Tibial artery (tissue), 4 donors: ENCODE measurements around the gene RAB11FIP2.

ENCODE experiments used
- DNase-seq, 2 donors: peaks; one replicate each; pipeline ENCODE4 v3.0.0-alpha.2; 2019
- H3K27ac ChIP-seq, 2 donors: fragments of 200-600 bp; sonication (generic) in 1 of 2; 1 replicate in 1 of 2; 2 replicates in 1 of 2; pipeline ENCODE4 v1.5.1; 2018 to 2019; ENCODE audit warnings: mild to moderate bottlenecking in 1 of 2
- H3K27me3 ChIP-seq, 2 donors: fragments of 200-600 bp; sonication (generic) in 1 of 2; one replicate each; pipeline versions ENCODE4 v1.5.1 to v1.6.0; 2016 to 2019
- H3K36me3 ChIP-seq, 3 donors: fragments of 200-600 bp; sonication (generic) in 2 of 3; one replicate each; pipeline ENCODE4 v1.5.1; 2016 to 2019; ENCODE audit warnings: mild to moderate bottlenecking in 2 of 3
- H3K4me1 ChIP-seq, 4 donors: fragments of 200-600 bp; sonication (generic) in 2 of 4; 1 replicate in 3 of 4; 2 replicates in 1 of 4; pipeline ENCODE4 v1.5.1; 2016 to 2019
- H3K4me3 ChIP-seq, 2 donors: fragments of 200-600 bp; sonication (generic) in 1 of 2; 1 replicate in 1 of 2; 2 replicates in 1 of 2; pipeline ENCODE4 v1.5.1; 2018 to 2019; ENCODE audit warnings: mild to moderate bottlenecking in 2 of 2
- H3K9me3 ChIP-seq, 3 donors: fragments of 200-600 bp; sonication (generic) in 1 of 3; one replicate each; pipeline ENCODE4 v1.5.1; 2016 to 2019
- CTCF ChIP-seq, 2 experiments: fragments of 200-600 bp in 1 of 2; fragments of 450-650 bp in 1 of 2; IDR thresholded peaks; one replicate each; pipeline ENCODE4 v1.5.1; 2017 to 2019; ENCODE audit warnings: antibody characterized with exemption in 2 of 2, mild to moderate bottlenecking in 1 of 2, moderate library complexity in 1 of 2
- intact Hi-C: fragments of 100-400 bp; cut with DNase I; formaldehyde crosslinking; loops from one replicate; pipeline ENCODE4 v1.15.0; 2023; ENCODE audit warnings: low total_unique reads

The RAB11FIP2 gene

GRCh38 chr10:118012952-118013525 lies 33.7 kb downstream of the RAB11FIP2 start:
- no peak for DNase-seq
- intact Hi-C loops: no loop called here
- no peaks in the 10 kb centered on the region for H3K4me1 ChIP-seq
- TF ChIP-seq CTCF (IDR thresholded peaks at IDR 0.05): no peak
- no peaks in the 10 kb centered on the region for H3K27me3 ChIP-seq
- peaks cover 9 to 24% (median 12%) of the 10 kb centered on the region in 3 donors for H3K36me3 ChIP-seq
- no peak overlapping the region for H3K27ac ChIP-seq
- H3K9me3 ChIP-seq: no peaks in the 10 kb centered on the region
- no peak overlapping the region for H3K4me3 ChIP-seq

GRCh38 chr10:118007773-118008172 lies 39.0 kb downstream of the RAB11FIP2 start:
- TF ChIP-seq CTCF (IDR thresholded peaks at IDR 0.05): no peak
- no peaks in the 10 kb centered on the region for H3K27me3 ChIP-seq
- no peaks in the 10 kb centered on the region for H3K9me3 ChIP-seq
- no peak for DNase-seq
- H3K4me3 ChIP-seq: no peak overlapping the region
- no peak overlapping the region for H3K27ac ChIP-seq
- H3K36me3 ChIP-seq: peaks cover 26 to 42% (median 31%) of the 10 kb centered on the region in 3 donors
- no peaks in the 10 kb centered on the region for H3K4me1 ChIP-seq
- intact Hi-C loops: no loop called here

GRCh38 chr10:118003126-118003525 lies 43.6 kb downstream of the RAB11FIP2 start:
- Histone ChIP-seq H3K4me1 (no peaks in the 10 kb centered on the region), H3K27ac (no peak overlapping the region), H3K4me3 (no peak overlapping the region), H3K36me3 (peaks cover 24 to 31% (median 29%) of the 10 kb centered on the region in 3 donors), H3K9me3 (no peaks in the 10 kb centered on the region), H3K27me3 (no peaks in the 10 kb centered on the region)
- intact Hi-C loops: no loop called here
- no peak for TF ChIP-seq CTCF (IDR thresholded peaks at IDR 0.05)
- DNase-seq: no peak

GRCh38 chr10:118002581-118002980 lies 44.2 kb downstream of the RAB11FIP2 start:
- intact Hi-C loops: no loop called here
- no peak overlapping the region for H3K27ac ChIP-seq
- H3K27me3 ChIP-seq: no peaks in the 10 kb centered on the region
- no peak overlapping the region for H3K4me3 ChIP-seq
- no peaks in the 10 kb centered on the region for H3K9me3 ChIP-seq
- peaks cover 22 to 26% (median 24%) of the 10 kb centered on the region in 3 donors for H3K36me3 ChIP-seq
- H3K4me1 ChIP-seq: no peaks in the 10 kb centered on the region
- DNase-seq: no peak
- TF ChIP-seq CTCF (IDR thresholded peaks at IDR 0.05): no peak

- intact Hi-C loops: no loop called here
- H3K4me1 ChIP-seq: no peaks in the 10 kb centered on the region
- no peak for DNase-seq
- no peak overlapping the region for H3K27ac ChIP-seq
- no peak overlapping the region for H3K4me3 ChIP-seq
- TF ChIP-seq CTCF (IDR thresholded peaks at IDR 0.05): no peak
- peaks cover 0 to 11% (median 0%) of the 10 kb centered on the region in 3 donors for H3K36me3 ChIP-seq
- no peaks in the 10 kb centered on the region for H3K9me3 ChIP-seq
- no peaks in the 10 kb centered on the region for H3K27me3 ChIP-seq
These were observed 49.1 kb downstream of the RAB11FIP2 start for GRCh38 chr10:117997673-117998072.

GRCh38 chr10:117996709-117997108 lies 50.0 kb downstream of the RAB11FIP2 start:
- Histone ChIP-seq H3K27me3 (no peaks in the 10 kb centered on the region), H3K27ac (no peak overlapping the region), H3K36me3 (peaks cover 0 to 3% (median 0%) of the 10 kb centered on the region in 3 donors), H3K9me3 (no peaks in the 10 kb centered on the region), H3K4me1 (no peaks in the 10 kb centered on the region), H3K4me3 (no peak overlapping the region)
- DNase-seq: no peak
- intact Hi-C loops: no loop called here
- no peak for TF ChIP-seq CTCF (IDR thresholded peaks at IDR 0.05)
